Liver (tissue), 3 donors: ENCODE measurements around the gene RPS23.

Source experiments
- HNF4G ChIP-seq: IDR thresholded peaks from 2 replicates; pipeline ENCODE4 v1.6.1; 2016; ENCODE audit warnings: antibody characterized with exemption
- RAD21 ChIP-seq, 2 donors: IDR thresholded peaks; 2 replicates each; pipeline ENCODE4 v1.6.1; 2016; ENCODE audit warnings: antibody characterized with exemption in 2 of 2, mild to moderate bottlenecking in 2 of 2
- TAF1 ChIP-seq: conservative IDR thresholded peaks from 2 replicates; pipeline ENCODE4 v1.6.1; 2016; ENCODE audit warnings: antibody characterized with exemption, mild to moderate bottlenecking
- TF ChIP-seq, protein P1 (sequence below): fragments of 150-350 bp; IDR thresholded peaks from 2 replicates; pipeline ENCODE4 v1.5.1; 2017; ENCODE audit warnings: improper control_type of control experiment, low read depth, low read length; ENCODE audit not compliant: missing input control
- donor health status: healthy.
- donor health status: healthy.

DNA sequence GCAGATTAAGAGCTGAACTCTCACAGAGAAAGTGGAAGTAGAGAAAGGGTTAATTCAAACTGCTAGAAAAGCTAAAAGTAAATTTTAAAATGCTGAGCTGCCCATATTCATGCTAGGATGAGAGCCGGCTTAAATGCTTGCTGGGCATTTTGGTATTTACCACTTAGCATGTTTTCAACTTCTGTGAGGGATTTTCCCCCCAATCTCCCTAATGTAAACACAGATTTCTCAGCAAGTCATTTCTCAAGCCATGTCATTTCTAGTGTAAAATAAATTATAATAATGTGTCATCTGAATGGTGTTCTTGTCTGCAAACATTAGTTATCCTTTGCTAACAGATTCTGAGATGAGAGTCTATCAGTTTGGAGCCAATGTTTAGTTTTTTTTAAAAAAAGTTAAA is 22.3 kb downstream of the RPS23 start:
- TF ChIP-seq, protein P1, sequence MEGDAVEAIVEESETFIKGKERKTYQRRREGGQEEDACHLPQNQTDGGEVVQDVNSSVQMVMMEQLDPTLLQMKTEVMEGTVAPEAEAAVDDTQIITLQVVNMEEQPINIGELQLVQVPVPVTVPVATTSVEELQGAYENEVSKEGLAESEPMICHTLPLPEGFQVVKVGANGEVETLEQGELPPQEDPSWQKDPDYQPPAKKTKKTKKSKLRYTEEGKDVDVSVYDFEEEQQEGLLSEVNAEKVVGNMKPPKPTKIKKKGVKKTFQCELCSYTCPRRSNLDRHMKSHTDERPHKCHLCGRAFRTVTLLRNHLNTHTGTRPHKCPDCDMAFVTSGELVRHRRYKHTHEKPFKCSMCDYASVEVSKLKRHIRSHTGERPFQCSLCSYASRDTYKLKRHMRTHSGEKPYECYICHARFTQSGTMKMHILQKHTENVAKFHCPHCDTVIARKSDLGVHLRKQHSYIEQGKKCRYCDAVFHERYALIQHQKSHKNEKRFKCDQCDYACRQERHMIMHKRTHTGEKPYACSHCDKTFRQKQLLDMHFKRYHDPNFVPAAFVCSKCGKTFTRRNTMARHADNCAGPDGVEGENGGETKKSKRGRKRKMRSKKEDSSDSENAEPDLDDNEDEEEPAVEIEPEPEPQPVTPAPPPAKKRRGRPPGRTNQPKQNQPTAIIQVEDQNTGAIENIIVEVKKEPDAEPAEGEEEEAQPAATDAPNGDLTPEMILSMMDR = no peak
- no peak for TF ChIP-seq RAD21 (IDR thresholded peaks at IDR 0.05)
- TF ChIP-seq TAF1 = no peak
- TF ChIP-seq HNF4G = no peak
